ENCODE data around the gene GET4.

GRCh38 chr7:868189-868486 is 8.2 kb upstream of the GET4 start:
- TF ChIP-seq GATA2 (CRISPR knock-in tag; IDR thresholded peaks at IDR 0.05), result no peak; the same call in 1 of the 2 replicates
- no peak for TF ChIP-seq RFX5 (IDR thresholded peaks at IDR 0.05; ENCODE audit: low read length)
- TF ChIP-seq NRF1 (IDR thresholded peaks at IDR 0.05; ENCODE audit: low read depth, low read length), result no peak
- TF ChIP-seq CTCF (IDR thresholded peaks at IDR 0.05), result no peak
